SH-SY5Y (cell line): ENCODE data around the gene ZNF618.

Source experiments
- GATA2 ChIP-seq: IDR thresholded peaks from 2 replicates; pipeline ENCODE4 v1.6.1; 2011; ENCODE audit warnings: mild to moderate bottlenecking, low read depth, low read length
- GATA3 ChIP-seq: IDR thresholded peaks from 2 replicates; pipeline ENCODE4 v1.6.1; 2011; ENCODE audit warnings: low read depth, mild to moderate bottlenecking, low read length, moderate library complexity

GRCh38 chr9:114016101-114016500 lies 140.0 kb downstream of the ZNF618 start:
- TF ChIP-seq GATA2 = no peak
- no peak for TF ChIP-seq GATA3
